CD4-positive, alpha-beta T cell treated with Interleukin-2 at 100 ng/mL for 4 hours (primary cell): Measurements from ENCODE around the gene EIF4E3.

Experiments
- DNase-seq: peaks from one replicate; pipeline ENCODE4 v3.0.0-alpha.2; 2020; ENCODE audit warnings: low spot score

The EIF4E3 gene

DNA sequence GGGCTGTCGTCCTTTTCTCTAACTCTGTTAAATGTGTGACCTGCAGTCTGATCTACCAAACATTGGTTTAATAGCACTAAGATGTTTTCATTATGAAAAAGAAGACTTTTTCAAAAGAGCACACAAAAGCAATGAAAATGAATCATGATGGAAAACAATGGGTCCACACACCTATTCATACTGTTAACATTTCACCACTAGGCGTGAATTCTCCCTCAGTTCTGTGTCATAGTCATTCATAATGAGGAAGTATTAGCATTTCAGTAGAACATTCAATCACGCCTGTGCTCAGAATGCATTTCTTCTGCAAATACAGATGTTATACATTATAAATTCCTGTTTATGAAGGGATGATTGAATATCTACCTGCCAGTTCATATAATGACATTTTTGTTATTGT is 35.9 kb downstream of the EIF4E3 start:
- DNase-seq, result no peak

DNA sequence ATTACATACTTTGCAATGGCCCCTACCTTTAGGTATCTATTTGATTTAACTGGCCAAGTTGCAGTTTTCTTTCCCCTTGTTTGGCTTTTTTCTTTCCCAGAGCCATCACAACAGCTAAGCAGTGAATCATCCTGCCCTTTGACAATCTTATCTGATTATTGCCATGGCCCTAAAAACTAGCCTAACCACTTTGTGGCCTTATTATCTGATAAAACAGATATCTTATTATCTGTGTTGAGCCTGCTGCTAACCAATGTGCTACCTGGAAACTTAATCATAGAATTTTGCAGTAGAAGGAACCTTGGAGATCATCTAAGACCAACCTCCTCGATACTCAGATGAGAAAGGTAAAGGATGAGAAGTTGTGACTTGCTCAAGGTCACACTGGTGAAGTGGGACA is 37.1 kb downstream of the EIF4E3 start:
- DNase-seq, result no peak

DNA sequence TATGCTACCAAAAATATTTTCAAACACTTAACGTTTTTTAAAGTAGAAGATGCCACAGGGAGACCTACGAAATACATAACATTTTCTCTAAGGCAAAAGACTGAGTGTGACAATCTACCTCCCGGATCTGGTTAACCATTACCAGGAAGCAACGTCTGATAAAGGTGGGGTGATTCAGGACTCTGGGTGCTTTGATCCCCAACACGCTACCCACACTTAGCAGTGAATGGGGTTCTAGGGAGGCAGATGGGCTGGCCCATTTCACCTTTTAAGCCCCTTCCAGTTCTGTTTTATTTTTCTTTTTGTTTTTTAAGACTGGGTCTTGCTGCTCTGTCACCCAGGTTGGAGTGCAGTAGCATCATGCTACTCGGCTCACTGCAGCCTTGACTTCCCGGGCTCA is 39.5 kb downstream of the EIF4E3 start:
- DNase-seq, result peak; percentile 27

DNA sequence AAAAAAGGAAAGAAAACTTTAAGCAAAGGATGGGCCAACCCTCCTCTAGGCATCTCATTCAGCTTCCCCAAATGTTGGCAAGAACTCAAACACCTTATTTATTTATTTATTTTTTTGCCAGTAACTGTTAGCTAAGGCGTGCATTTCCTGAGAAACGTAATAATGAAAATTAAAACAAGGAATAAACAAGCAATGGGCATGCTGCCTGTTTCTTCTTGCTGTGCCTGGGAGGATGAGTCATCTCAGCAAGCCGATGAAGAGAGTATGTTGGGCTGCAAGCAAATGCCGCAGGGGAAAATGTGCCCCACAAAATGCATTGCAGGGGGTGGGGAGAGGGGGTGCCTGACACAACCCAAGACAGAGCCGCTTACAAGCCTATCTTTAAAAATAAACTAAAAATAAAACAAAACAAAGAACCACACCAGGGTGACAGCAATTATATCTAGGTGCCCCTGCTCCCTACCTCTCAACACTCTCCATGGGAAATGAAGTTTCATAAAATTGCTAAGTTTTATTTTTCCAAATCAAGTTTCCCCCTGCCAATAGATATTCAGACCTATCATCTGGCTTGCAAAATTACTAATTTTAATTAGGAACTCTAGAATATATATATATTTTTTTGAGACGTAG is 40.3 kb downstream of the EIF4E3 start:
- no peak for DNase-seq

DNA sequence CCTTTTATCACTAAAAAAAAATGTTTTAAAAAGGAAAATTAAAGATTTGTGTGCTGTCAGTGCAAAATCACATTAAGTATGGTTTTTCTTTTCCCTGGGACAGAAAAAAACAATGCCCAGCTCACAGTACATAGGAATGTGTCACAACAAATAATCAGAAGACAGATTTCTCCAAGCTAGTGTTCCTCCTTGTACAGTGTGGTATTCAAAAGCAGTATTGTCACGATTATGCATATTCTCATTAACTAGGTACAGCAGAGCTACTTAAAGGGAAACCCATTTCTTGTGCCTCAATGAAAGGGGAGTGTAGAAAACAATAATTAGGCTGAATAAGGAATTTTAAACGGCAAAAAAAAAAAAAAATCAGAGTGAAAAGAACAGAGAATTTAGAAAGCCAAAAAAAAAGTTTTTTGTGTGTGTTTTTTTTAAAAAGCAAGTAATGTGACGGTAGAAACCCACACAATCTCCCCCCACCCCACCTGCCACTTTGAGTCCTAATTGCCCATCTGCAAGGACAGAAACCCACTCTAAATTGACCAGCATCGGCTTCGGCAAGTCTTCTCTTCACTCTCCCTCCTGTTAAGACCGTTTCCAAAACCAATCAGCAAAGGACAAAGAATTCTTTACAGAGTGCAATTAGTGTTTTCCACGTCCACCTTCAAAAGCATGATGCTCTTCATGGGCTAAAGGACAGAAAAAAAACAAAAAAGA is 41.0 kb downstream of the EIF4E3 start:
- no peak for DNase-seq

DNA sequence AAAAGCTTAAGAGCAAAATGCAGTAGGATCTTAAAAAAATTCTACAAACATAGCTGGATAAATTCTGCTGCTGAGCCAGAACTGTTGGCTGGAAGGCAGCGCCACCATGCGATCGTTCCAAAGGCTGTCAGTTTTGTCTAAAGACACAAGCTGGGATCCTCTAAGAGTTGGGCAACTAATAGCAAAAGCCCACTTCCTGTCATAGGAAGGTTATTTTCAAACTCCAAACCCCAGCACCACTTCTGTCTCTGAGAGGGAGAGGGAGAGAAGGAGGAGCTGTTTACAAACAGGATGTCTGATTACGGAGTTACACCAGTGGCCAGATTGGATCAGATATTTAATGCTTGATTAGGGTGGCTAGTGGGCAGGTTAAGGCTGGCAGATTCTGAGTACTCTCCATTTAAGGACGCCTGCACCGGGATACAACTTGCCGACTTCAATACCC is 44.0 kb downstream of the EIF4E3 start:
- no peak for DNase-seq

DNA sequence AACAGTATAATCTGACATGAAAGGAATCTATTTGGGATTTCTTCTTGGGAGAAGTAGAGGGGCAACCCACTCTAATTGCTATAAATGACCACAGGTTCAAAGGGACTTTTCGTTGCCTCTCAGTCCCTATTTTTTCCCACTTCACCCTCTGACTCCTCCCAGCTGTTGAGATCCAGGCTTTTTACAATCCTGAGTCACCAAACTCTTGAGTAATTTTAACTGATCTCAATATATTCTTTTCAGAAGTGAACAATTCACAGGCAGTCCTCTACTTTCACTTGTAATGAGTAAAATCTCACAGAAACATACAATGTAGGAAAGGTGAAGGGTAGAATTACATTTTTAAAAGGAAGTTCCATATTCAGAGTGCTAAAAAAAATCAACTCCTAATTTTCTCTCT is 44.6 kb downstream of the EIF4E3 start:
- no peak for DNase-seq

DNA sequence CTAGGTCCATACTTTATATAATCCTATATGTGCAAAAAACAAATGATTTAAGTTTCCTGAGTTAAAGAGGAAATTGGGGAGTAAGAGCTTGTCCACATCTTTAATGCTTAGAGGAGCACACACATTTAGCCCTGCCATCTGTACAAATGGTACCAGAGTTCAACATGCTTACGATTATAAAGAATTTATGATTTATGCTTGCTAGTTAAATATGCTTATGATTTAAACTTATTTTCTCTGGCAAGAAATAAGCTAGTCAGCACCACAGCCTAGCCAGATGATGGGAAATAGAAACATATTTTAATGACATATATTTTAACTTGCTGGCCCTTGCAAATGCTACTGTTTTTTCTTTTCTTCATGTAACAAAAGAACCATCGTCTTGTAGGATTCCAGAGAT is 48.3 kb downstream of the EIF4E3 start:
- DNase-seq, result no peak

DNA sequence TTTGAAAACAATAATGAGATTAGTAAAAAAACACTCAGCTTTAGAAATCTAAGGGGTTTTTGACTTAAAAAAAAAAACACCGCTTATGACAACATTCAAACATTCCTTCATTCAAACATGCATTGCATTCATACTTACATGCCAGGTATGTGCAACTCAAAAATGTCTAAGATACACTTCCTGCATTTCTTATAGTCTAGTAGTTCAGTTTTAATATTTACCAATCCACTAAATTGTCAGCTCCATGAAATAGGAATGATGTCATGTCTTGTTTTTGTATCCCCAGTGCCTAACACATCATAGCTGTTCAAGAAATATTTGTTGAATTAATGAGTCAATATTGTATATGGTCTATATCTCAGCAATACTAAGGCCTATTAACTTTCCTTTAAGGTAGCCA is 51.7 kb downstream of the EIF4E3 start:
- no peak for DNase-seq

DNA sequence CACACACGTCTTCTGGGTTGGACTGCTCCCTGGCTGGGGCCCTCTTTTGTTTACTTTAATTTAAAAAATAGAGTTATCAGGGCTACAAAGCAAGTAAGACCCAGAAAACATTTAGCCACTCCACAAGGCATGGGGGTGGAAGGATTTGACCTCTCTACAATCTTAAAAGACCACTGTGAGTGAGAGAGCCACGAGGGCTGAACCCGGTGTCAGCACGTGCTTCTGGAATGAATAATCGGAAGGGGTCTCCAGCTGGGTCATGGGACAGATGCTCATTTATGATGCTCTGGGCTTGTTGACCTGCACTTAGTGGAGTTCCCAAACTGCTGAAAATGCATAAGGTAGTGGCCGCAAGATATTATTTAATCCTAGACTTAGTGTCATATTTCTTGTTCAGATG is 52.4 kb downstream of the EIF4E3 start:
- DNase-seq, result no peak

DNA sequence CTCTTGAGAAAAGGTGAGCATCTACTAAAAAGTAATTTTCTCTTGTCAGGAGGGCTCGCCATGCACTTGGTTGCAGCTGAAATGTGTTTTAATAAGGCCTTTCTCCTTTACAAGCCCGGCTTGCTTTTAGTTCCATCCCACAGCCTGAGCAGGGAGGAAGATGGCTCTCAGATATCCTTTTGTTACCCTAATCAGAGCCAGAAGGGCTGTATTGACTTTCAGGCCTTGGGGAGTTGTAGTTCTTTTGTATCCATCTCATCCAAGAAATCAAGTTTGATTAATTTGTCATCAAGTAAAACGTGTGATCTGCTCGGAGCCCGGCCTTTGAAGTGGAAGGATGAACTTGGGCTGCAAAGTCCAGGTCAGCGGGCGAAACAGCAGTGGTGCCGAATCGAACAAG is 52.9 kb downstream of the EIF4E3 start:
- no peak for DNase-seq

DNA sequence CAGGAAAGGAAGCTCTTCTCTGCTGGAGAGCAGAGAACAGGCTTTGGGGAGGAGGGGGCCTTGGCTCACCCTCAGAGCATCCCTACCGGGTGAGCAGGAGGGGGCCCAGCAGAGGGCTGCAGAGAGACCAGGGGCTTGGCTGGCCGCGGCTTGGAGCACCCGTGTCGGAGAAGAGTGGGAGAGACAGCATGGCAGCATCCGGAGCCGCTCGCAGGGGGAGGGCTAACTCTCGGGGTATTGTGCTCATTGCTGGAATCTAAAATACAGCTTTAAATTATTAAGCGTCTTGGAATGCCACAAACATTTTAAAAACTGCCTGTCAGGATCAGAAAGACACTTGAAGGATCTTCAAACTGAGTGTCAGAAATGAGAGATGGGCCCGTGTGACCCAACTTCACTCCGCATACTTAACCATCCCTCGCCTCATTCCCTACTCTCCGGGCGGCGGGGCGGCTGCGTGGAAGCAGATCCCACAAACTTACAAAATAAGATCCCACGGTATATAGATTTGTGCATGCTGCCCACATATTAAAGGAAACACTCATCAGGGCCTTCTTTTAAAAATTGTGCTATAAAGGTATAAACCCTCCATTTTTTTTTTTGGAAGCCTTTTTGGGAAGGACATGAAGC is 53.9 kb downstream of the EIF4E3 start:
- DNase-seq, result no peak

DNA sequence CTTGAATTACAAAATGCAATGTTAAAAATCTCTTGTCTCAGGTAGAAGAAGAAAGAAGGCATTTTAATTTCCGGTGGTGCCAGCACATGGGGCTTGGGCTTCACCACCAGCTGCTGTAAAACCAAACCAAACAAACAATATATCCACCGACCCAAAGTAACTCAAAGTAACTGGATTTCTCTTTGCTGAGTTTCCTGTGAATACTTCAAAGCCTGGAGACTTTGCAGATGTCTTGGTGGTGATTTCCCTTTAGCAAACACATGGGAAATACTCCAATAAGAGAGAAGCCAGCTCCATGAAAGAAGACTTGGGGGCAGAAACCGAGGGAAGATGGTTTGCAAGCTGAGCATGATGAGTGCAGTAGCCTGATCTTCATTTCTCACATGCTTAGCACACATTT is 62.6 kb downstream of the EIF4E3 start:
- DNase-seq, result no peak

DNA sequence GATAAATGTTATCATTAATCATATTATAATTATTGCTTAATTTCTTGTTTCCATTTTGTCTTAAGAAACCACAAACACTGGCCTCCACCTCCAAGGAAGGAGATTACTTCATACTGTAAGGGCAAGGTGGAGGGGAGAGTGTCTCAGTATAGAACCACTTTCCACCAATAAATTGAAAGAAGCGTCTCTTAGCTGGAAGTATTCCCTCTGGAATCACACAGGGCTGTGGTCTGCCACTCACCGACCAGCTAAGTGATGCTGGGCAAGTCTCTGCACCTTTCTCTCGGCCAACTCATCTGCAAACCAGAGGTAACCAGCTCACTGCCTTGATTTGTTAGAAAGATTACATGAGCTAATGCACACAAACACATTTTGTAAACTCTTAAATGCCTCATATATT is 63.1 kb downstream of the EIF4E3 start:
- DNase-seq, result no peak

DNA sequence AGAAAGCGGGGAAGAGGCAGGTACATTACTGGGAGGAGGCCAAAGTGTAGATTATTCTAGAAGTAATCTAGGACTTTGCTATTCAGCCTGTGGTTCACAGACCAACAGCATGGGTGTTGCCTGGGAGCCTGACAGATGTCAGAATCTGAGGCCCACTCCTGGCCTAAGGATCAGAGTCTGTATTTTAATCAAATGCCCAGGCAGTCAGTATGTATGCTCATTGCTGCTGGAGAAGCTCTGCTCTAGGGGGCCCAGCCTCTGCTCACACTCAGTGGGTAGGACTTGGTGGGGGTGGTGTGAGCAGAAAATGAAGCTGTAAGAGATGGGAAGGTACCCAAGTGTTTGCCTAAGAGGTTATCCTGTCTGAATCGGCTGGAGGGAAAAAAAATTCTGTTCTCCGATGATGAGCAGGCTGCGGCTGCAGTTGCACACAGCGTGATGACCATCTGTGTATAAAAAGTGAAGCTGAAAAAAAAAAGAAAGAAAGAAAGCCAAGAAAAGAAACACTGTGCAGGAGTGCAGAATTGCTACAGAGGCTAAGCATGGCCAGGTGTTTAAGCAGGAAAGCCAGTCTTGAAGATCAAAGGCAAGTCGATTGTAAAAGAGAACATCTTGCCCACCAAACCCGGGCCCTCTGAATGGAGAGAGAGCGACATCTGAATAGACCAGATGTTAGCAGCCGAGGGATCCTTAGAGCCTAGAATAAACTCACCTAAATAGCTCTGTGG is 65.2 kb downstream of the EIF4E3 start:
- no peak for DNase-seq

DNA sequence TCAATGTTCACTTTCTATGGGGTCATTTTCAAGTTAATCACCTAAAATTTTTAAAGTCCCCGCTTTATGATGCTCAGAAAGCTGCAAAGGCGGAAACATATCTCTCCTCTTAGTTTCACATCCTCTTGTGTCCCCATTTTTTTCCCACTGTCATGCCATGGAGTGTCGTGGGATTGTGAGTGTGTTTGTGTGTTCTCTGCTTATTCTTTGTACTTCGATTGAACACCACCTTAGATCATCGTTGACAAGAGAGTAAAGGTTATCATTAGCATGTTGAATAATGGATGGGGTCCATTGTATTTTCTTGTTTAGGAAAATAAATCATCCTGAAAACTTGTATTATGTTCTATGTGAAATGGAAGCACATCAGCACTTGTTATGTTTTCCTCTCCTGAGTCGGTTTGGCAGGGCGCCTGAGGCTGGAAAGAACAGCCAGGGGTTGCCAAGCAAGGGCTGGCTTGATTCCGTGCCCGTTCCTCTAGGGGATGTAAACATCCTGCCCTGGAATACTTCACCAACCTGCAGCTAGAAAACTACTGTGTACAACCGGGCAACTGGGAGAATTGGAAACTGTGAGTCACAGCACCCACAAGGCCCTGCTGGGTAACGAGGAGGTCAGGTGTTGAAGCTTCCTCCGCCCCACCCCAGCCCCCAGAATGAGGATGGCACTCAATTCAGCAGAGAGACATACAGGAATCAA is 67.2 kb downstream of the EIF4E3 start:
- no peak for DNase-seq

DNA sequence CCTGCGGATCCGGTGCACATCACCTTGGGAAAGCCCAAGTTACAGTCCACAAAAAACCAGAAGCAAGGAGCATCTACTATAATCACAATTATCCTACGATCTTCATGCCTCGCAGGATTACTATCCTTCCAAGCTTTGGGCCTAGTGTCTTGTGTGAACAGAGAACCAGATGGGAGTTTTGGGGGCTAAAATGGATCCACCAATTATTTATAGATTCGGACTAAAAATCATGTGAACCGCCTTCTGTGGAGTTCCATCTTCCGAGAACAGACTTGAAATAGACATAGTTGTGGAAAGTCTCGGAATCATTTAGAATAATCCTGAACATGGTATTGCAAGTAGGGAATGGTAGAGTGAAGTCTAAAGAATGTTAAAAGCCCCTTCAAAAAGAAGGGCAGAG is 70.1 kb downstream of the EIF4E3 start:
- no peak for DNase-seq

DNA sequence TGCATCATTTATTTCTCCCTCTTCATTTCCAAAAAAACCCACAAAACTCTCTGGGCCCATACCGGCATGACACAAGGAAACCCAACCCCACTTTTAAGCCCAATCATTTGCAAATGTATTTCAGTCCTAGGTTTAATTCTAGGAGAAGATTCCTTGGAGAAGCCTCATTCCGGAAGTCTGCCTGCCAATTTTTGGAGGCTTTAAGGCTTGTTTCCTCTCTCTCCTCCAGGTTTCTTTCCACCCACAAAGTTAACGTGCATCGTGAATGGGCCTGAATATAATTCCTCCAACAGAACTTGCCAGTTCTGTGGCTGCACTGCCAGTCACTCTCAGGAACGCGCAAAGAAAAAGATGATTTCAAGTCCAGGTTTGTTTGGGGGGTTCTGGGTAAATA is 71.8 kb downstream of the EIF4E3 start:
- DNase-seq, result no peak

DNA sequence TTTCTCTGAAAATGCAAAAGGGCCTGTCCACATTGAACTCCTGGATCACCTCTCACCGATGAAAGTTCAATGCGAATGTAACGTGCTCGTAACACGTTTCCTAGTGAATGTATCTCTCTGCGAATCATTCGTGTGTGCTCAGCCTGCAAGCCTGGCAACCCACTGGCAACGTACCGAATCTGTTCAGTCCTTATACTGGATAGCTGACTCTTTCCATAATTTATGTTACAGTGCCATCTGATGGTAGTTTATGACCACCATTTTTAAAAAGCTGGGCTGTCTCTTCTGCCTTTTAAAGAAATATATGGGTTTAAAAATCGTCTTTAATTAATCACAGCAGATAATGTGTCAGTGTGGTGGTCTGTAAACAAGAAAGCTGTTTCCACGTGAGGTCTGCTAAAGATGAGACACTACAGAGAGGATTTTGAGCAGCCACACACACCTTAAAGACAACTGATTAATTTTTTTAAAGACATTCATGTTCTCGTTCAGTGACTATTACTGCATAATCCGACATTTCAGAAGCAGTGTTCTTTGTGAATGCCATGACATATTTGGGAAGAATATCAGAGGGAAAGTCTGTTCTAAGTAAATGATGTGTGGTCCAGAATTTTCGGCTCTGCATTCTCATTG is 72.3 kb downstream of the EIF4E3 start:
- DNase-seq, result peak; percentile 12

DNA sequence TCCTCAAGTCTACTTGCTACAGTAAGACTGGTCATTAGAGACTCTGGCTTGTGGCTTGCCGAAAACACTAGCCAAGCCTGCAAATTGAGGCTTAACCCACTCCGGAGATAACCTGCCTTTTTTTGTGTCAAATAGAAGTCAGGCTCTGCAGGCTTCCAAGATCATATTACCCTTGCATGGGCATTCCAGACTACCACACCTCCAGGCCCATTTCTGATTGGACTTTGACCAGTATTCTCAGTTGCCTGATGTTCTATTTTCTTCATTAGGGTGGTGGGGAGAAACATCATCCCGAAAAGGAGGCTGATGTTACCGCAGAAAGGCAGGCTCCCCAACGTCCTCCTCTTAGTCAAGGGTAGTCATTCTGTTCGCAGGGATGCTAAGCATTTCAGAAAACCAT is 73.6 kb downstream of the EIF4E3 start:
- DNase-seq, result no peak

DNA sequence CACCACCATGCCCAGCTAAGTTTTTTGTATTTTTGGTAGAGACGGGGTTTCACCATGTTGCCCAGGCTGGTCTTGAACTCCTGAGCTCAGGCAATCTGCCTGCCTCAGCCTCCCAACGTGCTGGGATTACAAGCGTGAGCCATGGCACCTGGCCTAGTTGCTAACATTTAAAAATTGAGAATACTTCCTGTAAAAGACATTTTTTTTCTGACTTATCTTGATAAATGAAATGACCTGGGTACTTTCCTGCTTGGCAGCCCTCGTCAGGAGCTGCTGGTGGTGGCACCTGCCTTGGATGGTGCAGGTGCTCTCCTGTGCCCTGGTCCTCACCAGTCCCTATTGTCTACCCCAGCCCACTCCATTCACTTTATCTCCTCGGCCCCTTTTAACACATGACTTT is 74.8 kb downstream of the EIF4E3 start:
- DNase-seq, result no peak

DNA sequence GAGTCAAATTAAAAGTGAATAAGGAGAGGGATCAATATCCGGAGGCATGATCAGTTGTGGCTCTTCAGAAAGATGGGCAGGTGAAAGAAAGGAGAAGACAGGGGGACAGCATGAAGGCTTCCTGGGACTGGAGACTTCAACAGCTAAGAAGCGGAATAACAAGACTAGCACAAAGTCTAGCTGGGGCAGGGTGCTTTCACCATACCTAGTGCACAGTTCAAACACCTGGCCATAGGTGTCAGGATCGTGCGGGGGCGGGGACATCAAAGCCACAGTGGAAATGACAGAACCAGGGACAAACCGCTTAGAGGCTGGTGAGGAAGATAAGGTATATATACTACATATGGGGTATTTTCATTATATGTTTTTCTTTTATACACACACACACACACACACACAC is 75.4 kb downstream of the EIF4E3 start:
- DNase-seq, result no peak
